Brain pericyte (primary cell): ENCODE results near the gene PTPN3.
"Not testable (repeated sequence)": the region's sequence is repeated elsewhere in the genome, so short reads cannot be mapped to it uniquely, and the experiment has no call there.

ENCODE experiments used
- DNase-seq: peaks from one replicate; pipeline ENCODE4 v3.0.0-alpha.2; 2012; ENCODE audit warnings: low read depth, low spot score

Gene PTPN3

DNA sequence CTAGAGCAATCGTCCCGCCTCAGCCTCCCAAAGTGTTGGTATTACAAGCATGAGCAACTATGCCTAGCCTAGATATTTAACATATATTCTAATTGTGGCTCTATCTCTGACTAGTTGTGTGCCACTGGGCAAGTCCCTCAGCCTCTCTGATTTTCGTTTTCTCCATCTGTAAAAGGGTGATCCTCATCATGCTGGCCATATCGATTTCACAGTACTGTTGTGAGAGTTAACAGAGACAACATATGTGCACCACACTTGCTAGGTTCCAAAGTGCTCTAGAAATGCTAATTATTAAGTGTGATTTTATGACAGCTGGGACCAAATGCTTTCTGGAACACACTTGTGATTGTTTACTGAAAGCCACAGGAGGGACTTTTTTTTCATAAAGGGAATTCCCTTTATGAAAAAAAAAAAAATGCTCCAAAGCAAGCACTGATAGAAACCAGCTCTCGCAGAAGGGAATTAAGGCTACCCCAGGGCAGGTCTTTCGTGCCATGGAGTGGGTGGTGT is 98.8 kb downstream of the PTPN3 start:
- DNase-seq, result no peak

GRCh38 chr9:109391176-109391575 is 106.9 kb downstream of the PTPN3 start:
- DNase-seq, result no peak

DNA sequence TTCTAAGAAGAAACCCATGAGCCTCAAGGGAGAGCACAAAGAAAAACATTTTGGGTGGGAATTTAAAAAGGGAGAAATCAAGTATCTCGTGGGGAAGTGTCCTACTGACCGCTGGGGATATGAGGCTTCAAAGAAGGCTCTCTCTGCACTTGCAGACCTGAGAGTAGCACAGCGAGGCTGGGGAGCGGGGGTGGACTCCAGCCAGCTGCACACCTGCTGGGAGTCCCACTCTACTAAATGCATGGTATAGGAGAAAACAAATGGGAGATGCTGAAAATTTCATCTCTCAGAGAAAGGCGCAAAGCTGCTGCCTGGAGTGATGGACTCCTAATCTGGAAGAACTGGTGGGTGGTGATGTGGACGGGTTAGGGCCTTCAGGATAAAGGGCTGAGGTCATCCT is 110.3 kb downstream of the PTPN3 start:
- DNase-seq, result no peak

- no peak for DNase-seq
These were observed 110.9 kb downstream of the PTPN3 start for GRCh38 chr9:109387206-109387605.

DNA sequence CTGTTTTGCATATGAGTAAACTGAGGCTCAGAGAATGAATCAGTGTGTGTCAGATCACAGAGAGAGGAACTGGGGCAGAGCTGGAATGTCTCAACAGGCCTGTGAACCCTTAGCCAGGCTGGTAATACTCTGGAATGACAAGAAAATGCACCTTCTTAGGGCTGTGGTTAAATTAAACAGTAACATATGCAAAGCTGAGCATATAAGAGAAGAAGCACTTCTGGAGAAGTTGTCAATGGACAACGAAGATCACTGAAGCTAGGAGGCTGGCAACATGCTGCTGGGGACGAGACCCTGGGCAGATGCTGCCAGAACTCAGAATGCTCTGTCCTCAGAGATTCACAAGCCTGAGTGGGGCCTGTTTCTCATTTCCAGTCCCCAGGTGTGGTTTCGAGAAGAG is 112.6 kb downstream of the PTPN3 start:
- DNase-seq, result no peak

- no peak for DNase-seq
These were observed 114.2 kb downstream of the PTPN3 start for GRCh38 chr9:109383947-109384346.

DNA sequence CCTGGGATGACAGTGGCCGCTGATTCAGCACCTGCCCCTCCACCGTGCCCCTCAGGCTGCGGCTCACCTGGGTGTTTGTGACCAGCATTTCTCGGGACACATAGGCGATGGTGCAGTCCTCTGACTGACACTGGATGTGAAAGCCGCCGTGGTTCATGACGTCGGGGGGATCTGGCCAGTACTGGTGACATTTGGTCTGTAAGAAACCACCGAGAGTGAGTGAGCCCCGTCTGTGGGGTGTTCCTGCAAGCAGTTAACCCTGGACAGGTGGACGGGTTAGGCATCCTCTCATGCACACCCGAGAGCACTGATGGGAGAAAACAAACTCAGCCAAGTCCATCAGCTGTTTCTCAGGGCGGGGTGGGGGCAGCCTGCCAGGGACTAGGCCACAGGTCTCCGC is 114.8 kb downstream of the PTPN3 start:
- DNase-seq, result no peak

GRCh38 chr9:109382585-109382984 is 115.5 kb downstream of the PTPN3 start:
- no peak for DNase-seq

DNA sequence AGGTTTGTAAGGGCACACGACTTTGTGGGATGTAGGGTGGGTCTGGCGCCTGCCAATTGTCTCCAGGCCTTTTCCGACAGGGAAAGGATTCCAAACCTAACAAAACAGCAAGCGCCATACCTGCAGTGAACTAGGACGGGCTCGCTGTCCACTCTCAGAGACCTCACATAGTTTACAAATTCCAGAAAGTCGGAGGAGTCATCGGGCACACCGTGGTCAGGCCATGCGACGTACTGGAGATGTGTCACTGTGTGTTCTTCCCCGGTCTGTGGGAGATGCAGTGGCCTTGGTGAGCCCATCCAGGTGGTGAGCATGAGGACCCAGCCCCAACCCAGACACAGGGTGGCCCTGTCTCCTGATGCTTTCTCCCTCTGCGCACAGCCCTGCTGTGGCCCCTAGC is 115.9 kb downstream of the PTPN3 start:
- no peak for DNase-seq

DNA sequence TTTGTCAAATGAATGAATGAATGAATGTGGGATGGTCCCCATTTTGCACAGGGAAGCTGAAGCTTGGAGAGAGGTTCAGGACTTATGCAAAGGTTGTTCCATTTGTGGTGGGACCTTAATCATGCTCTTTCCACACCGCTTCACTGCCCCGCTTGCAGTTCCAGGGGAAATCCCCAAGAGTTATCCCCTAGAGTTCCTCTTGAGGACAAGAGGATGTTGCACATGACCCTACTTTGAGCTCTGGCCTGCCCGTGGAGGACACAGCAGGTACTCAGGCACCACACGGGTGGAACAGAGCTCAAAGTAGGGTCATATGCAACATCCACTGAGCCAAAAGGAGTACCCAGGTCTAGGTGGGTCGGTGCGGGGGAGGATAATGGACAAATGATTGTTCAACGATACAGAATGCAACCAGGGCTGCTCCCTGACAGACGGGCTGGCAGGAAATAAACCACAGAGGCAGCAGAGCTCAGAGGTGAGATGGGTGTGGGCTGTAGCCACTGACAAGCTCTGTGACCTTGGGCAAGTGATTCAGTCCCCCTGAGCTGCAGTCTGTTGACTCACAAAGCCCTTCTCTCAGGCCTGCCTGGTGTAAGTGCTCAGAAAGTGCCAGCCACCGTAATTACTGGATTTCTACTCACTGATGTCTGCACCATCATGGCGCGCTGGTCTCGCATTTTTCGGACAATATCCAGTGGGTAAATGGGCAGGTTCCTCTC is 116.9 kb downstream of the PTPN3 start:
- DNase-seq, result no peak

- DNase-seq, result no peak
These were observed 118.6 kb downstream of the PTPN3 start for GRCh38 chr9:109379513-109379912.

DNA sequence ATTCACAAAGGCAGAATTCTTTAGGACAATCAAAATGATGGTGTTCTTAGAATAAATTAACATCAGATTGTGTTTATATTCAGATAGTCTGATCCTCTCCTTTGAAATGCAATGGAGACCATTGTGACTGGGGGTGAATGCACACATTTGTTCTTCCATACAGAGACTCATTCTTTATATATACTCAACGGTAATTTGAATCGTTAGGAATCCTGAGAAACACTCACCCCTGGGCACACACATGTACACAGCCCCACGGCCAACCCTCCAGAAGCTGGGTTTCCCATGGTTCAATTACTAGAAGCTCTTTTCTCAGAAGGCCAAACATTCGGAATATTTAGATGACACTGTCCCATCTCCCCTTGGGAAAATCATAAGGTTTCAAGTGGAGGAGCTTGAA is 119.8 kb downstream of the PTPN3 start:
- no peak for DNase-seq

DNA sequence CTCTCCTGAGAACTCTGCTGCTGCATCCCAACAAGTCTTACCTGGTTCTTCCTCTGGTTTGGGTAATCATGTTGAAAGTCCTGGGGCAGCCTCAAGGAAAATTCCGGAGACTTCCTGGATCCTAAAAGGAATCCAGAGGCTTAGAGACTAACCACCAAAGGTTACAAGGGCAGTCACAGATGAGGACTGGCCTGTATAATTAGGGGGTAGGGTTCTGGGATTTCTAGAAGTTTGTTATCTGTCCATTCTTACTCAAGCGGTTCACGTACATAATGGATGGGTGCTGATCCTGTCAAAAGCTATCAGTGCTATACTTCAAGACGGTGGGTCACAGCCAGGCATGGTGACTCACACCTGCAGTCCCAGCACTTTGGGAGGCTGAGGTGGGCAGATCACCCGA is 125.9 kb downstream of the PTPN3 start:
- no peak for DNase-seq

- DNase-seq, result no peak
These were observed 126.7 kb downstream of the PTPN3 start for GRCh38 chr9:109371374-109371773.

DNA sequence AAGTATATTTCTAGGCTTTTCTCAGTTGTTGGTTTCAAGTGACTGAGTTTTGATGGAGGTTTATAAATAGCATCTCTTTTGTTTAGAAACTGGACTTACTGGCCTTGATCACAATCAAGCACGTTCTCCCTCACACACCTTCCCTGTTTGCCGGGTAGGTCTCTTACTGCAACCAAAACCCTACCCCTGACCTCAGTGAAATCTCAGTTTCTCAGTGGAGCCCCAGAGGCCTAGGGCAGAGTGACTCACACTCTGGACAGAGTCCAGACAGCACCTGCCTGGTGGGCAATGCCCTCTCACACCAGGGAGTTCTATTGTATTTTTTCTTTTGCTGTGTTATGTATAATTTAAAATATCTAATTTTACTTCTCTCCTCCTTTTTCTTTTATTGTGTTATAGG is 128.8 kb downstream of the PTPN3 start:
- DNase-seq, result no peak

- DNase-seq, result no peak
These were observed 137.3 kb downstream of the PTPN3 start for GRCh38 chr9:109360771-109361170.

GRCh38 chr9:109358968-109359603 is 139.0 kb downstream of the PTPN3 start:
- DNase-seq, result not testable (repeated sequence)

DNA sequence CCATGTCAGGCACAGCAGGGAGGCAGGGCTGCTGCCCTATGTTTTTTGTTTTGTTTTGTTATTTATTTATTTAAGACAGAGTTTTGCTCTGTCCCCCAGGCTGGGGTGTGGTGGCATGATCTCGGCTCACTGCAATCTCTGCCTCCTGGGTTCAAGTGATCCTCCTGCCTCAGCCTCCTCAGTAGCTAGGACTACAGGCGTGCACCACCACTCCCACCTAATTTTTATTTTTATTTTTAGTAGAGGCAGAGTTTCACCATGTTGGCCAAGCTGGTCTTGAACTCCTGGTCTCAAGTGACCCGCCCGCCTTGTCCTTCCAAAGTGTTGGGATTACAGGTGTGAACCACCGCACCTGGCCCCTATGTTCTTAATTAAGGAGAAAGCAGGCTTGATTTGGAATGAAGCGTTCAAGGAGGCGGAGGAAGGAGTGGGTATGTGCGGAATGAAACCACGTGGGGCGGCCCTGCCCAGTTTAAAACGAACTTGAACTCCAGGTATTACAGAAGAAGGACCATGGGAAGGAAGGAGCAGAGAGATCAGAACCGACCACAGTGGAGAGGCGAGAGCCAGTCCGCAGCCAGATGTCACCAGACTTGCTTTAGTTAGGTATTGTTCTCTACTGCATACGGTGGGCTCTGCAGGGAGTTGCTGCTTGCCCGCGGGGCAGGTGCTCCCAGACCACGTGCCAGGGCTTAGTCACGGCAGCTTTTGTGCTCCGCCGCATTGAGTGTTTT is 142.4 kb downstream of the PTPN3 start:
- no peak for DNase-seq

DNA sequence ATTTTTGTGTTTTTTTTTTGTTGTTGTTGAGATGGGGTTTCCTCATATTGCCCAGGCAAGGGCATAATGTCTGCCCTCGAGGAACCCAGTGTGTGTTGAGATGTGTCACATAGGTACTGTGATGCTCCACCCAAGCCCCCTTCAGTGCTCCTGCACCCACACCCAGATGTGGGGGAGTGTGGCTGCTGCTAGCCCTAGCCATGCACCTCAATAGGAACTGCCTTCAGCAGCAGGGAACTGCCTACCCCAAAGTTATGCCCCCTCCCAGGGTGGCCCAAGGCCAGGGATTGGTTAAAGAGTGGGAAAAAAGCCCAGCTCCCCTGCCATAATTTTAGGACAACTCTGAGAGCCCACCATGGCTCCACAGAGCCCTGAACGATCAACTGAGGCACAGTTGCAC is 143.9 kb downstream of the PTPN3 start:
- no peak for DNase-seq

DNA sequence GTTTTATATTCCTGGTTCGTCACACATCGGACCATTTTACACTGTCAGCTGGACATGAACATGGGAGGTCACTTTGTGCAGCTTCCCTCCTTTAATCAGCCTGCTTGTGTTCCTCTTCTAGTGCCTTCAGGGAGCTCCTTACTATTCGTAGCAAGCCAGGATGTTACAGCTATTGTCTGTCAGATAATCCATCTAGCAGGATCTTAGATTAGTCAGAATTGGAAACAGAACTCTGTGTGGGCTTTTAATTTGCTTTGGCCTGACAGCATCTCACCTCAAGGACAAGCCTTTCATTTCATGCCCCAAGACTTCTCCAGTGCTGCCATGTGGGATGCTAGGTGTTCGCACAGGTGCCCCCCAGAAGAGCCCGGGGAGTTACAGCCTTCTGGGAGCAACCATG is 147.1 kb downstream of the PTPN3 start:
- DNase-seq, result no peak

DNA sequence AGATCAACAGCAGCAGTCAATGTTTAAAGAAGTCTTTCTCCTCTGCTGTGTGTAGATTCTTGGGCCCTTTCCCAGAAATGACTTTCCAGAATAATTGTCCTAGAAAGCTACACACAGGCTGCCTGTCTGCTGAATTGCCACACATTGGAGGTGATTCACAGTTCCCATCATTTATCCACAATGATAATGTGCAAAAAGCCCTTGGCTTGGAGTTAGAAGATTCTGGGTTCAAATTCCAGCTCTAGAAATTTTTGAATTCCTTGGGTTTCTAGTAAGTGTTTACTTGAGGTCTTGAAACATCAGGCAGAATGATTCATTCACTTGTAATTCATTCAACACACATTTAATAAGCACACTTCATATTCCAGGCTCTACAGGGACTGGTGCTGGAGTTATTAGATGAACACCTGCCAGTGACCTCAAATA is 148.7 kb downstream of the PTPN3 start:
- DNase-seq, result no peak

GRCh38 chr9:109346904-109347303 is 151.2 kb downstream of the PTPN3 start:
- no peak for DNase-seq

DNA sequence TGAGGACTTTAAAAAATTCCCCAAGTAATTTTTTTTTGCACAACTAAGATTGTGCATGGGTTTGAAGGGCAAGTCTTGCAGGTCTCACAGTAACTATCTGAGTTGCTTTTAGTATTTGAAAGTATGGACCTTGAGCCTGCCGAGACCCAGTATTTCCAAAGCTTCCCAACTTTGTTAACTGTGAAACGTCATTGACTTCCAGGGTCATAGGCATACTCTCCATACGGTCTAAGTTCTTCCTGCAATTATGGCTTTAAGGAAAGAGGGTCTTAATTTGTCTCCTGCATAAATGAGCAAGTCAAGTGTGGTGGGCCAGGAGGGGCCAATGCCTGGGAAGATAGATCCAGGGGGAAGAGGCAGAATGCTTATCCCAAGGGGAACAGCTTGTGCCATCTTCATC is 153.2 kb downstream of the PTPN3 start:
- DNase-seq, result no peak
